Kidney glomerular epithelial cell (primary cell): ENCODE results near the gene ABCA7.

Experiments used
- DNase-seq: peaks from one replicate; lab custom pipeline; 2025; lab: John Stamatoyannopoulos, UW

Gene ABCA7

DNA sequence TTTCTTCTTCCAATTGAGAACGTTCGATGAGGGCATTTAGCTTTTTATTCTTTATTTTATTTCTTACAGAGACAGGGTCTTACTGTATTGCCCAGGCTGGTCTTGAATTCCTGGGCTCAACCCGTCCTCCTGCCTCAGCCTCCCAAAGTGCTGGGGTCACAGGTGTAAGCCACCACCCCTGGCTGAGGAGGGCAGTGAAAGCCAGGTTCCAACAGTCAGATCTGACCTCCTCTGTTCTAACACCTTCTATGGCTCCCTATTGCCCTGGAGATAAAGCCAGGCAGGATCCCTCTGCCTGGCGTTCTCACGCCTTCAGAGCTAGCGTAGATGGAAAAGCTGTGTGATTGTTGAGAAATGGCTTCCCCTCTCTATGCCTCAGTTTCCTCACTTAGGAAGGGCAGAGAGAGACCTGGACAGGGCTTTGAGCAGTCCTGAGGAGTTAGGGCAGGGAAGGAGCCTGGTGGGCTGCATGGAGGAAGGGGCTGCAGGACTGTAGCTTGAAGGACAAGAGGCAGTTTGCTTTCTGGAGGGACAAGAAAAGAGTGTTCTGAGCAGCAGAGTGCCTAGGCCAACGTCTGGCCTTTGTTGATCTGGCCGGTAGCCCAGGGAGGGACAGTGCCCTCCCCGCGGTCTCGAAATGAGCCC lies 32.6 kb downstream of the ABCA7 start:
- DNase-seq, result no peak

DNA sequence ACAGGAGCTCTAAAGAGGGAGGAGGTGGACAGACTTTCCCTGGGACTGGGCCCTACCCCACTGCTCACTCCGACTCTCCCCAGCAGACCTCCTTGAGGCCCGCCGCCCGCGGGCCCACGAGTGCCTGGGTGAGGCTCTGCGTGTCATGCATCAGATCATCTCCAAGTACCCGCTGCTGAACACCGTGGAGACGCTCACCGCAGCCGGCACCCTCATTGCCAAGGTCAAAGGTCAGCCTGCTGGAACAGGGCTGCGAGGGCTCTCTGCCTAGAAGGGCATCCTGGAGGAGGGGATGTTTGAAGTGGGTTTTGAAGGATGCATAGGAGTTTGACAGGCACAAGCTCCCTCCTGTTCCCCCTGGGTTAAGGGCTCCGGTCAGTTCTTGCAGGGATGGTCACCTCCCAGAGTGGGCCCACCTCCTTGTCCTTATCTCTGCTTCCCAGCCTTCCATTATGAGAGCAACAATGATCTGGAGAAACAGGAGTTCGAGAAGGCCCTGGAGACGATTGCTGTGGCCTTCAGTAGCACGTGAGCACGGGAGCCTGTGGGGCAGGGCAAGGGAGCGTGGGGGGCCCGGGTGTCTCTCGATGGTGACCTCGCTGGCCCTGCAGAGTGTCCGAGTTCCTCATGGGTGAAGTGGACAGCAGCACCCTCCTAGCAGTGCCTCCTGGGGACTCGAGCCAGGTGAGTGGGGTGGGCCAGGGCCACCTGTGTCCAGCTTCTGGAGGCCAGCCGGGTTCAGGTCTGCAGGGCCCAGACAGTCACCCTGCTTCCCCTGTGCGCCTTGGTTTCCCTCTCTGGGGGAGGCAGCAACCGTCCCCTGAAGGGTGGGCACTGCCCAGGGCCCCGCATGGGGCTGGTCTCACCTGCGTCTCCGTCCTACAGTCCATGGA lies 33.4 kb downstream of the ABCA7 start:
- DNase-seq, result no peak

DNA sequence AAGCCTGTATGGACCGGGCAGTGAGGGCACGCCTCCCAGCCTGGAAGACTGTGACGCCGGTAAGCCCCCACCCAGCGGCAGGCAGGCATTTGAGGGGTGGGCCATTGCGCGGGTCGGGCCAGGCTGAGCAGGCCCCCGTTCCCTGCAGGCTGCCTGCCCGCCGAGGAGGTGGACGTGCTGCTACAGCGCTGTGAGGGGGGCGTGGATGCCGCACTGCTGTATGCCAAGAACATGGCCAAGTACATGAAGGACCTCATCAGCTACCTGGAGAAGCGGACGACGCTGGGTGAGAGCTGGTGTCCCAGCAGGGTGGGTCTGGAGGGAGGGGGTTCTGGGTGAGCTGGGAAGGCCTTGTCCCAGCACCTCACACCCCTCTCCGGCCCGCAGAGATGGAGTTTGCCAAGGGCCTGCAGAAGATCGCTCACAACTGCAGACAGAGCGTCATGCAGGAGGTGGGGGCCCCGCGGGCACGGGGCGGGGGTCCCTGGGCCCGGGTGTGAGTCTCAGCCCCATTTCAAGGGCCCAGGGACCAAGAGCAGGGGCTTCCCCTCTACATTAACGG lies 34.1 kb downstream of the ABCA7 start:
- DNase-seq, result no peak

DNA sequence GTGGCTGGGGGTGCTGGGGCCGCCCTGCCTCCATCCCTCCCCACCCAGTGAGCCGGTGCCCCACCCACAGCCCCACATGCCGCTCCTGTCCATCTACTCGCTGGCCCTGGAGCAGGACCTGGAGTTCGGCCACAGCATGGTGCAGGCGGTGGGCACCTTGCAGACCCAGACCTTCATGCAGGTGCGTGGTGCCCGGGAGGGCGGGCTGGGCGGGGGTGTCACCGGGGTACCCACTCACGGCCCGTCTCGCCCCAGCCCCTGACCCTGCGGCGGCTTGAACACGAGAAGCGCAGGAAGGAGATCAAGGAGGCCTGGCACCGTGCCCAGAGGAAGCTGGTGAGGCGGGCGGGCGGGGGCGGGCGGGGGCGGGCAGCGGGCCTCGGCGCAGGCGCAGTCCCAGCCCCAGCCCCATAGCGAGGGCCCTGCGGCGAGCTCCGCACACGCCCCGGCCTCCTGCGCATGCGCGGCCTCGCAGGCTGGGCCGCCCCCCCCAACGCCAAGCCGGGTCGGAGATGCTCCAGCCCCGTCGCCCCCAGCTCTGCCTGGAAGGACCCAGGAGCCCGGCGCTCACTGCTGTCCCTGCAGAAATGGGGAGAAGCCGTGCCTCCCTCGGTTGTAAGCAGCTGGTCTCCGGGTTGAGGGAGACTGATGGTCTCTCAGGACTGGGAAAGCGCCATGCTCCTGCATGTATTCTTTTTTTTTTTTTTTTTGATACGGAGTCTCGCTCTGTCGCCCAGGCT lies 34.8 kb downstream of the ABCA7 start:
- no peak for DNase-seq

DNA sequence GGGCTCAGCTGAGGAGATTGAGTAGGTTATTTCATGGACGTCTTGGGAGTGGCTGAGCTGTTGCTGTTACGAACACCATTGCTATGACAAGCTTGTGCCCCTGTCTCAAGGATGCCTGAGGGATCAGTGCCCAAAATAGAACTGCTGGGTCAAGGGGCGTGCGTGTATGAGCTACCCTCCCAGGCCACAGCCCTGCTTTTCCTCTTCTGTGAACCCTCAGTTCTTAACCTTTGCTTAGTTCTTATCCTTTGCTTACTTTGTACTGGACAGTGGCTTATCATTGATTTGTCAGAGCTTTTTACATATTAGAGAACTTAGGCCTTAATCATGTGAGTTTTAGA lies 36.1 kb downstream of the ABCA7 start:
- DNase-seq, result no peak

DNA sequence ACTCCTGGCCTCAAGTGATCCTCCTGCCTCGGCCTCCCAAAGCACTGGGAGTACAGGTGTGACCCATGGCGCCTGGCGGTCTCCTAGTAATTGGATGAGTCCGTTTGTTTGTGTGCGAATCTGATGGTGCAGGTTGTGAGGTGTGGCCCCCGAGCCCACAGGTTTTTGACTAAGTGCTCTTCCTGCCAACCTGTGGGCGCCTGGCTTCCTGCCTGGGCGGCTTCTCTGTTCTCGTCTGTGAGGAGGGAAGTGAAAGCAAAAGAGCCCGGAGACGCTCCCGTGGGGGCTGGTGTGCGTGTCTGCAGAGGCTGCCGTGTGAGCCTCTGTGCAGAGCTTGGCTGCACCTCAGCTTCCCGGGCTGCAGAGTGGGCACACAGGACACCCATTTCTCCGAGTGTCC lies 37.0 kb downstream of the ABCA7 start:
- DNase-seq, result peak; percentile 40

DNA sequence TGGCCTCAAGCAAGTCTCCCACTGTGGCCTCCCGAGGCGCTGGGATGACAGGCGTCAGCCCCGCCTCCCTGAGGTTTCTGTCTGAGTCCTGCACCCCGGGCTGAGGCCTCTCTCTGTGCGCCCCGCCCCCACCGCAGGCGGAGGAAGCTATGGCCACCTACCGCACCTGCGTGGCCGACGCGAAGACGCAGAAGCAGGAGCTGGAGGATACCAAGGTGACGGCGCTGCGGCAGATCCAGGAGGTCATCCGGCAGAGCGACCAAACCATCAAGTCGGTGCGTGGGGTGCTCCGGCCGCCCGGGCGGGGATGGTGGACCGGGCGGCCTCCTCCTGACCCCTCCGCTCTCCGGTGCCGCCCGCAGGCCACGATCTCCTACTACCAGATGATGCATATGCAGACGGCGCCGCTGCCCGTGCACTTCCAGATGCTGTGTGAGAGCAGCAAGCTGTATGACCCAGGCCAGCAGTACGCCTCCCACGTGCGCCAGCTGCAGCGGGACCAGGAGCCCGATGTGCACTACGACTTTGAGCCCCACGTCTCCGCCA lies 39.7 kb downstream of the ABCA7 start:
- DNase-seq, result no peak

DNA sequence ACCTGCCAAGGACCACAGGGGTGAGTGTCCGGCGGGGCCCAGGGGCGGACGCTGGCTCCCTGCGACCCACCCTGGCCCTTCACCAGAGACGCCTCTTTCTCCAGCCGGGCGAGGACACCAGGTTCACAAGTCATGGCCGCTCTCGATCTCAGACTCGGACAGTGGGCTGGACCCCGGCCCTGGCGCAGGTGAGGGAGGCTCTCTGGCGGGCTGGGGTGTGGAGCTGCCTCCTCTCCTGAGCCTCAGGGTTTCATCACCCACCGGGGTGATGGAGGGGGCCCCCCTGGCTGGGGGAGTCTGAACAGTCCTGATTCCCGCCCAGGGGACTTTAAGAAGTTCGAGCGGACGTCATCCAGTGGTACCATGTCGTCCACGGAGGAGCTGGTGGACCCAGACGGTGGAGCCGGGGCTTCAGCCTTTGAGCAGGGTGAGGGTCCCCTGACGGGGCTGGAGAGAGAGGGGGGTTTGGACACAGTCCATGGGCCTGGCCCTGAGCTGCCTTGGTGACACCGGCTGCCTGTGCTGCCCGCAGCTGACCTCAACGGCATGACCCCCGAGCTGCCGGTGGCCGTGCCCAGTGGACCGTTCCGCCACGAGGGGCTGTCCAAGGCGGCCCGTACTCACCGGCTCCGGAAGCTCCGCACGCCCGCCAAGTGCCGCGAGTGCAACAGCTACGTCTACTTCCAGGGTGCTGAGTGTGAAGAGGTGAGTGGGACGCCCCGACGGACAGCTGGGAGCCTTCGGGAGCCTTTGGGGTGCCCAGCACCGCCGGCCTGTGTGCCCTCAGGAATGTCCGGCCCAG lies 40.7 kb downstream of the ABCA7 start:
- no peak for DNase-seq

DNA sequence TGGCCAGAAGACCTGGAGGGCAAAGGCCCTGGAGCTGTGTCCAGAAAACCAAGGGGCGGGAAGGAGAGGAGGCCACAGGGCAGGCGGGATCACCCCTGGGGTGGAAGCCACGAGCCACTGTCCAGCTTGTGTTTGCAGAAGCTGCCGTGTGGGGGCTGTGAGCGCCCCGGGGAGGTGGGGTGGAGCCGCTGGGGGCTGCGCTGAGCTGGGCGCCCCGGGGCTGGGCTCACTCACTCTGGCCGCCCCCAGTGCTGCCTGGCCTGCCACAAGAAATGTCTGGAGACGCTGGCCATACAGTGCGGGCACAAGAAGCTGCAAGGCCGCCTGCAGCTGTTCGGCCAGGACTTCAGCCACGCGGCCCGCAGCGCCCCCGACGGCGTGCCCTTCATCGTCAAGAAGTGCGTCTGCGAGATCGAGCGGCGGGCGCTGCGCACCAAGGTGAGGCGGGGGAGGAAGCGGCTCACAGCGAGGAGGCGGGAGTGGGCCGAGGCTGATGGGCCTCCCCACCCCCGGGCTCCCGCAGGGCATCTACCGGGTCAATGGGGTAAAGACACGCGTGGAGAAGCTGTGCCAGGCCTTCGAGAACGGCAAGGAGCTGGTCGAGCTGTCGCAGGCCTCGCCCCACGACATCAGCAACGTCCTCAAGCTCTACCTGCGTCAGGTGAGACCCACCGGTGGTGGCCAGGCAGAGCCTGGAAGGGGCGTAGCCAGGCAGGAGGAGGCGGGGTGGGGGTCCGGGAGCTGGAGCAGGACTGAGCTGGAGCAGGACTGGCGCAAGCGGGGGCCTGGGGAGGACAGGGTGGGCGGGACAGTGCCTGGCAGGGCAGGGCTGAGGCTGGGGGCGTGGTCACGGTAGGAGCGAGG lies 41.6 kb downstream of the ABCA7 start:
- DNase-seq, result no peak

DNA sequence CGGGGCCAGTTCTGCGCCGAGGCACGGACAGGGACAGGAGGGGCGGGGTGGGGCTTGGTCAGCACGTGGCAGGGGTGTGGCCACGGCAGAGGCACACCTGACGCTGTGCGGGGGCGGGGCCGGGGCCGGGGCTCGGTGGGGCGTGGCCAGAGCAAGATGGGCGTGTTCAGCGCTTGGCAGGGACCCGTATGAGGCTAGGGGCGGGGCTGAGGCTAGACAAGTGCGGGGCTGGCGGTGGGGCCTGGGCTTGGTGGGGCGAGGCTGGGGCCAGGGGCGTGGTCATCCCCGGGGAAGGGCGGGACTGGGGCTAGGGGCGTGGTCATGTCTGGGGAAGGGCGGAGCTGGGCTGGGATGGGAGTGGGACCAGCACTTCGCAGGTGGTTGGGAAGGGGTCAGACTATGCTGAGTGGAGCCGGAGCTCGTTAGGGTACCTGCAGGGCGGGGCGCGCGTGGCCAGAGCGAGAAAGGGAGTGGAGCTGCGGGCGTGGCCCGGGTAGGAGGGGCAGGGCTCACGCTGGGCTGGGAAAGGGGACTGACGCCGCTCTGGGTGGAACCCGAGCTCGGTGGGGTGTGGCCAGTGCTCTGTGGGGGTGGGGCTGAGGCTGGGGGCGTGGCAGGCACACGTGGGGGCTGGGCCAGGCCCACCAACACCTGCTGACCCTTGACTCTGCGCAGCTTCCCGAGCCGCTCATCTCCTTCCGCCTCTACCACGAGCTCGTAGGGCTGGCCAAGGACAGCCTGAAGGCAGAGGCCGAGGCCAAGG lies 42.4 kb downstream of the ABCA7 start:
- DNase-seq, result no peak

DNA sequence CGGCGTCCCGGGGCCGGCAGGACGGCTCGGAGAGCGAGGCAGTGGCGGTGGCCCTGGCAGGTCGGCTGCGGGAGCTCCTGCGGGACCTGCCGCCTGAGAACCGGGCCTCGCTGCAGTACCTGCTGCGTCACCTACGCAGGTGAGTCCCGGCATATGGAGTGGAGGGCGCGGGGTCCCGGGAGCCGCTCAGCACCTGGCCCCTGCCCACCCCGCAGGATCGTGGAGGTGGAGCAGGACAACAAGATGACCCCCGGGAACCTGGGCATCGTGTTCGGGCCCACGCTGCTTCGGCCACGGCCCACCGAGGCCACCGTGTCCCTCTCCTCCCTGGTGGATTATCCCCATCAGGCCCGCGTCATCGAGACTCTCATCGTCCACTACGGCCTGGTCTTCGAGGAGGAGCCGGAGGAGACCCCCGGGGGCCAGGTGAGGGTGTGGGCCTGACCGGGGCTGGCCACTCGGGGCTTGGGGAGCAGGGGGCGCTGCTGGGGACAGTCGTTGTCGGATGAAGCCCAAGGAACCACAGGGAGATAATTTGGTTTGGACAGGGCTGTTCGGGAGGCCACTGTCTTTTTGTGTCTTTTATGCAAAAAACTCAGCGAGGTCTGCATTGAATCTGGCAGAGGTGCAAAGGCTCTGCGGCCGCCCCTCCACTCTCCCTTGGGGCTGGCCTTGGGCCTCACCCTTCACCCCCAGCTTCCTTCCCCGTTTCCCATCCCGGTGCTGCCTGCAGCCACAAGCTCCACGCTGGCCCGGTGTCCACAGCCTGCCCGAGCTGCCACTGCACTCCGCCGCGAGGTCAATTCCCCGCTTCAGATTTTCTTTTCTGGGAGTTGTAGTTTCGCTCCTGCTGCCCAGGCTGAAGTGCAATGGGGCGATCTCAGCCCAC lies 43.3 kb downstream of the ABCA7 start:
- no peak for DNase-seq

DNA sequence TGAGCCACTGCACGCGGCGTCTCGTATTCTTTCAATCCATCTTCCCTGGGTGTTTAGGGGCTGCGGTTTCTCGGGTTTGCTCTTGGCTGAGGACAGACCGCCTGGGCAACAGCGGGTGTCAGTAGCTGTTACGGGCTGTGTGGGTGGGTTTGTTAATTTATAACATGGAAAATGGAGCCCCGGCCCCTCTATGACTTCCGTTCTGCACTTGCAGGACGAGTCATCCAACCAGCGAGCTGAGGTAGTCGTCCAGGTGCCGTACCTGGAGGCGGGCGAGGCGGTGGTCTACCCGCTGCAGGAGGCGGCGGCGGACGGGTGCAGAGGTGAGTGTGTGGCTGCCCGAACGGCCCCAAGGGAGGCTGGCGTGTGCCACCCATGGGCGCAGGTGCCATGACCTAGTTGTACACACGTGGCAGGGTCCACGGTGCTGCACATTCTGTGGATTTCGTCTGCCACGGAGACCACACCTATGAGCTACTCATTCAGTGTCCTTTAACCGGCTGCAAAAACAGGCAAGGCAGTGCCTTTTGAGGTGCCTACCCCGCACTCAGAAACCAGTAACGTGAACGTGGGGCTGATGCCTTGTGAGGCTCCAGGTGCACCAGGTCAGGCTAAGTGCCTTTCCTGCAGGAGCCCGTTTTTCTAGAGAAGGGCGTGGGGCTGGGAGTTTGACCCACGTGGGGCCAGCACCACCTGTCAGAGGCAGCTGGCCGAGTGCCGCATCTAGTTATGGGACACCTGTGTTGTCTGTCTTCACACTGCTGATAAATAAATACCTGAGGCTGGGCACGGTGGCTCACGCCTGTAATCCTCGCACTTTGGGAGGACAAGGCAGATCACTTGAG lies 44.3 kb downstream of the ABCA7 start:
- DNase-seq, result no peak

DNA sequence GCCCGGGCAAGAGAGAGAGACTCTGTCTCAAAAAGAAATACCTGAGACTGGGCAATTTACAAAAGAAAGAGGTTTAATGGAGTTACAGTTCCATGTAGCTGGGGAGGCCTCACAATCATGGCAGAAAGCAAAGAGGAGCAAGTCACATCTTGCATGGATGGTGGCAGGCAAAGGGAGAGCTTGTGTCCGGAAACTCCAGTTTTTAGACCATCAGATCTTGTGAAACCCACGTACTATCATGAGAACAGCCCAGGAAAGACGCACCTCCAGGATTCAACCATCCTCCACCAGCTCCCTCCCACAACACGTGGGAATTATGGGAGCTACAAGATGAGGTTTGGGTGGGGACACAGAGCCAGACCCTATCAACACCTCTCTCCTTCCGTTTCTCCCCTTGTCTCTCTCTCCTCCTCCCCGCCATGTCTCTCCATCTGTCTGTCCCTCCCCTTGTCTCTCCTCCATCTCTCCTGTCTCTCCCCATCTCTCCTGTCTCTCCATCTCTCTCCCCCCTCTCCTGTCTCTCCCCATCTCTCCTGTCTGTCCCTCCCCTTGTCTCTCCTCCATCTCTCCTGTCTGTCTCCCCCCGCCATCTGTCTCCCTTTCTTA lies 45.2 kb downstream of the ABCA7 start:
- DNase-seq, result no peak

DNA sequence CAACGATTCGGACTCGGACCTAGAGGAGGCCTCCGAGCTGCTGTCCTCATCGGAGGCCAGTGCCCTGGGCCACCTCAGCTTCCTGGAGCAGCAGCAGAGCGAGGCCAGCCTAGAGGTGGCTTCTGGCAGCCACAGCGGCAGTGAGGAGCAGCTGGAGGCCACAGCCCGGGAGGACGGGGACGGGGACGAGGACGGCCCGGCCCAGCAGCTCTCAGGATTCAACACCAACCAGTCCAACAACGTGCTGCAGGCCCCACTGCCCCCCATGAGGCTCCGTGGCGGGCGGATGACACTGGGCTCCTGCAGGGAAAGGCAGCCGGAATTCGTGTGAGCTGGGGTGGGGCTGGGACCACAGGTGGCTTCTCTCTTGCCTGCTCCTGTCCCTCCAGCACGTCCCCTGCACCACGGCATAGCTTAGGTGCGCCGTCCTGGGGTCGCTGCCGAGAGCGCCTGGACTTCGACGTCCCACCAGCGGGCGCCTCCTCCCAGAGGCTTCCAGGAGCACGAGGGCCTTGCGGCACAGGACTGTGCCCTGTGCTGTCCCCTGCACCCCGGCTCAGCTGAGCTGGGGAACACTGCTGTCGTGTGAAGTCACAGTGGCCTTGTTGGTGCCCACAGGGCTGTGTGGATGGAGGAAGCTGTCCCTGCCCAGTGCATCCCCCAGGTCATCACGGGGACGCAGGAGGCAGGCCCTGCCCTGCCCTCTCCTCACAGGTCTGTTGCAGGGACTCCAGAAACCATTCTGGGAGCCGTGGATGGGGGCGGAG lies 46.0 kb downstream of the ABCA7 start:
- no peak for DNase-seq

DNA sequence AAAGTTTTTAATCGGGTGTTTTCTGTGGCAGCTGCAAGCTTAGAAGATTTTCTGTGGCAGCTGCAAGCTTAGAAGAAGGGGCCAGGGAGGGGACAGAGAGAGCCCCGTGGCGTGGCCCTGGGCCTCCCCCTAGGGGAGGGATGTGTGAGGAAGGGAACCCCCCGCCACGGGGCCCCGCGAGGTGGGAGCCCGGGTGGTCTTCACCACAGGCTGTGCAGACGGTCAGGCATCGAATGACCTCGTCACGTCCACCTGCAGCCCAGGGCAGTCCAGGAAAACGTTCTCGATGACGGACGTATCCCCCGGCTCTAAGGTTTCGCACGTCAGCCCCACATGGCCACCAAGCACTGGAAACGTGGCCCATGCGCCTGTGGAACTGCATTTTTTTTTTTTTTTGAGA lies 46.7 kb downstream of the ABCA7 start:
- no peak for DNase-seq

DNA sequence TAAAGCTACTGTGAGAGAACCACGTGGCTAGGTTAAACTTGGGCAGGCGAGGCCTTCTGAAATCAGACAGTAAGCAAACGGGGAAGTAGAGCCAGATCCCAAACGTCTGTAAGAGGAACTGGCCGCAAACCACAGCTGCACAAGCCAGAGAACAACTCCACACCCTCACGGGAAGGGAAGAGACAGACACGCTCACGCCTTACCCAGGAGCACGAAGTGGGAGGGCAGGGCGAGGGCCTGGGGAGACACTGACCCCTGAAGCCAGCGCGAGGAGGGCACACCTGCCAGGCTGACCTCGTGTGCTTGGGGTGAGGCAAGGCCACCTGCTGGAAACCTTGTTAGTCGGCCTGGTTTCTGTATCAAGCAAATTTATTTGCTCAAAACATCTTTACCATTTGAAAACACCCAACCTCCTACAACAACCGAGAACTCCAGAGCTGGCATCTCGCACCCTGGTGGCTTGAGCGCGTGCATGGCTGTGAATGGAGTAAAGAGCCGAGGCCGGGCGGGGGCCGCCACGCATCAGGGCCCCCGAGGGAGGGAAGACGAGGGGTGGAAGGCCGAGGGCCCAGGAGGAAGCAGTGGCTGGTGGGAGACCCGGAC lies 48.0 kb downstream of the ABCA7 start:
- no peak for DNase-seq
